H1 (cell line): ENCODE results near the gene ENO3. TPM values are rescaled to one million over a fixed set of nuclear protein-coding genes. Genes with fewer than 3 reads are reported as not detected.

Experiments used
- CTCF ChIP-seq, 3 experiments: IDR thresholded peaks; 1 replicate in 2 of 3; 2 replicates in 1 of 3; pipeline versions ENCODE4 v1.5.1 to v1.6.1; 2011; ENCODE audit warnings: low read length in 3 of 3, mild to moderate bottlenecking in 3 of 3, inconsistent platforms in 2 of 3, low read depth in 1 of 3, moderate library complexity in 1 of 3; ENCODE audit not compliant: insufficient read depth in 1 of 3; ENCODE audit errors: control extremely low read depth in 1 of 3
- HDAC2 ChIP-seq, 2 experiments: fragments of 300-600 bp in 1 of 2; sonication (generic) in 1 of 2; IDR thresholded peaks; 2 replicates each; pipeline ENCODE4 v1.6.1; 2011 to 2012; ENCODE audit warnings: low read depth in 2 of 2, low read length in 2 of 2, mild to moderate bottlenecking in 2 of 2, moderate library complexity in 2 of 2, borderline replicate concordance in 1 of 2, inconsistent platforms in 1 of 2
- MAFK ChIP-seq: IDR thresholded peaks from 2 replicates; pipeline ENCODE4 v1.6.1; 2012; ENCODE audit warnings: low read depth, mild to moderate bottlenecking, improper control_type of control experiment, low read length
- polyA plus RNA-seq, 7 experiments: library from polyadenylated mRNA; depleted of rRNA in 3 of 7; stranded (reverse) in 5 of 7; unstranded in 2 of 7; fragments of >200 nt in 5 of 7; fragments of 200-250 nt in 2 of 7; gene quantifications; 1 replicate in 5 of 7; 2 replicates in 1 of 7; 4 replicates in 1 of 7; pipeline versions ENCODE4 v1.2.1 to v1.2.3, GENCODE V29; 2011 to 2013; ENCODE audit warnings: missing spikeins in 2 of 7, mixed read lengths in 2 of 7
- total RNA-seq: library from RNA; stranded (reverse); fragmentation: NEBNext Ultra II Directional; extraction: Animal tissue kit (Norgen Biotek cat#: 25700); gene quantifications from 2 replicates; pipeline ENCODE4 v1.2.1, GENCODE V29; 2021

Gene ENO3
- total and polyA plus RNA-seq, 2 of the 8 experiments (the other 6 are each of a cell fraction or from before 2014, with no cell fraction given), result 25.0 to 25.7 TPM

GRCh38 chr17:4928881-4929280 is 22.0 kb upstream of the ENO3 start (continued):
- no peak for TF ChIP-seq HDAC2 (IDR thresholded peaks at IDR 0.05; ENCODE audit: borderline replicate concordance in 1 of 2, low read depth in 2 of 2, low read length in 2 of 2)
- no peak for TF ChIP-seq CTCF (IDR thresholded peaks at IDR 0.05; ENCODE audit: control extremely low read depth in 1 of 3, insufficient read depth in 1 of 3, low read depth in 1 of 3, low read length in 3 of 3)
- TF ChIP-seq MAFK, result no peak
